Gastroesophageal sphincter (tissue), 3 donors: ENCODE results near the gene OBSL1.

Experiments
- CTCF ChIP-seq, 4 experiments: fragments of 200-600 bp in 2 of 4; fragments of 450-650 bp in 2 of 4; sonication (generic) in 1 of 4; IDR thresholded peaks; one replicate each; pipeline ENCODE4 v1.5.1; 2017 to 2019; ENCODE audit warnings: antibody characterized with exemption in 4 of 4, mild to moderate bottlenecking in 2 of 4, moderate library complexity in 2 of 4
- POLR2A ChIP-seq, 2 donors: fragments of 450-650 bp; IDR thresholded peaks; one replicate each; pipeline ENCODE4 v1.6.1; 2017; ENCODE audit warnings: antibody characterized with exemption in 2 of 2, mild to moderate bottlenecking in 2 of 2, moderate library complexity in 1 of 2

- TF ChIP-seq CTCF (IDR thresholded peaks at IDR 0.05) (no peak), POLR2A (IDR thresholded peaks at IDR 0.05) (no peak)
These were observed 47.9 kb upstream of the OBSL1 start for GRCh38 chr2:219619235-219619634.
